Stimulated activated CD4-positive, alpha-beta T cell treated with anti-CD3 and anti-CD28 coated beads, Interleukin-12 subunit alpha, Interleukin-12 subunit beta, amount 100 ng/mL, for 24 hours (primary cell): ENCODE results near the gene TFF2.

Experiments
- DNase-seq, 2 experiments: peaks; one replicate each; pipeline ENCODE4 v3.0.0-alpha.2; 2020; ENCODE audit warnings: low read depth in 2 of 2

The TFF2 gene, protein sequence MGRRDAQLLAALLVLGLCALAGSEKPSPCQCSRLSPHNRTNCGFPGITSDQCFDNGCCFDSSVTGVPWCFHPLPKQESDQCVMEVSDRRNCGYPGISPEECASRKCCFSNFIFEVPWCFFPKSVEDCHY

DNA sequence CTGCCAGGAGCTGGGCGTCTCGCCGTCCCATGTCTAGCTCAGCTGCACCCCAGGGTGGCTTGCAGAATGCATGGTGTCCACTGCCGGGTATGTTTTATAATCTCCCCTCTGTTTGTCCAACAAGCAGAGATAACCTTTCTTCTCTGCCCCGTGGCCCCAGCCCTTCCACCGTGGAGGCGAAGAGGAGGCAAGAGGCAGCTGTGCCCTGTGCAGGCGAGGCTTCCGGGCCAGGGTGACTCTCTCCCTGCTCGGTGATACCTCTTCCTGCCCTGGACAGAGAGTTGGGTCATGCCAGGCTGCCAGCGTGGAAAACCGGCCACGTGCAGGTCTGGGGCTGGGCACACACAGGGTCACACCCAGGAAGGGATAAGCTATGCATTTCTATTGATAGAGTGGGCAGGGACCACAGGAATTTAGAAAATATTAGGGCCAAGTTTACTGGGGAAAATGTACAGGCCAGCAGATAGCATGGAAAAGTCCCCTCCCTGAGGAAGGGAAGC is at the start of gene TFF2:
TFF2 (minus strand) TSS at position 68 of the 500 bp plus-strand sequence; CDS start at position 31, 37 bp downstream.
- DNase-seq: no peak

DNA sequence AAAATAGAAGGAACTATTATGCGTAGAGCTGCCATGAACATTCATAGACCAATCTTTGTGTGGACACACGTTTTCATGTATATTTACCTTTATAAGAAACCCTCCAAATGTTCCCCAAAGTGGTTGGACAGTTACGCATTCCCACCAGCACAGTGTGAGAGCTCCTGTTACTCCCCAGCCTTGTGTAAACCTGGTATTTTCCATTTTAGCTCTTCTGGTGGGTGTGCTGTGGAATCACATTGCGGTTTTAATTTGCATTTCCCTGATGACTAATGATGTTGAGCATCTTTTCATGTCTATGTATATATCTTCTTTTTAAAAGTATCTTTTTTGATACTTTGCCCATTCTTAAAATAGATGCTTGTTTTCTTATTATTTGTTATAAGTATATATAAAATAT is 49.7 kb upstream of the TFF2 start:
- DNase-seq: no peak

DNA sequence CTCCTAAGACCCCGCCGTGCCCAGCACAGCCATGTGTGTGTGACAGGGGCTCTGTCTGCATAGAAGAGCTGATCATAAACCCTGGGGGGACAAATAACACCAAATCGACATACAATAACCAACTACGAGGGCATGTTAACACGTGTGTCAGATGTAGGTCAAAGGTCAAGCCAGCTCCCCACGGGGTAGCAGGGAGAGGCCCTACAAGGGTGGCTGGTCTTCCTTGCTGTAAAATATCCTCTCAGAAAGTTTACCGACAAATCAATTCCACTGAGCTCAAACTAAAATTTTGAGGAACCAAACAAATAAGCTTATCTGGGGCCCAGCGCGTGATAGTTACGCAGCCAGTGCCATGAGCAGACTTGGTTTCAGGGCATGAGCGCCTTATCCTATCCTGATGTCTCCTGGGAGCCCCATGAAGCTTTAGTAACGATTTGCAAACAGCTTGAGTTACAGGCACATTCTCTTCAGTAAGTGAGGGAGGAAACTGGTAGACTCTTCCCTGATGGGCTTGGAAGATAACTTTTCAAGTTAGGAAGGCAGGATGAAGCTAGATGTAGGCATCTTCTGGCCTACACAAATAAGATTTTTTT is 47.7 kb upstream of the TFF2 start:
- no peak for DNase-seq

DNA sequence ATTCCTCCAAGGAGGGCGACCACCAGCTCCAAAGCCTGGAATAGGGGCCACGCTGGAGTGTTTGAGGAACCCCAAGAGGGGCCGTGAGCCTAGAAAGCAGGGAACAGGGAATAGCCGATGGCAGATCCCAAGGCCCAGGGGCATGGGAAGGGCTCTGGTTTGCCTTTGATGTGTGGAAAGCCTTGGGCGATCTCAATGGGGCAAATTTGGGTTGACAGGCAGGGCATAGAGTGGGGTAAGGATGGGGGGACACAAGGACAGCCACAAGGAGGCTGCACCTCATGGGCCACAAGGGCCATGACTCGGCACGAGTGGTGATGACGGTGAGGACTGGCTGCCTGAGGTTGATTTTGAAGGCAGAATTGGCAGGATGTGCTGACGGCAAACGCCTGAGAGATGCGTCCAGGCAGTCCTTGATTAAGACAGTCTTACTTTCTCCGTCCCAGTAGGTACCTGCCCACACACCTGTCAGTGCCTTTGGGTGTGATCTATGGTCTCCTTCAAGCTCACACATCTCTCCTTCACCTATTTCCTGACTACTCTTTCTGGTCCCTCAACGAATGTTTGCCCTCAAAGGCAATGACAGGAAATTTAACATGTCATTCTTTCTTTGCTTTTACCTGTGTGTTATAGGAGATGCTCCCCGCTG is 47.1 kb upstream of the TFF2 start:
- no peak for DNase-seq

DNA sequence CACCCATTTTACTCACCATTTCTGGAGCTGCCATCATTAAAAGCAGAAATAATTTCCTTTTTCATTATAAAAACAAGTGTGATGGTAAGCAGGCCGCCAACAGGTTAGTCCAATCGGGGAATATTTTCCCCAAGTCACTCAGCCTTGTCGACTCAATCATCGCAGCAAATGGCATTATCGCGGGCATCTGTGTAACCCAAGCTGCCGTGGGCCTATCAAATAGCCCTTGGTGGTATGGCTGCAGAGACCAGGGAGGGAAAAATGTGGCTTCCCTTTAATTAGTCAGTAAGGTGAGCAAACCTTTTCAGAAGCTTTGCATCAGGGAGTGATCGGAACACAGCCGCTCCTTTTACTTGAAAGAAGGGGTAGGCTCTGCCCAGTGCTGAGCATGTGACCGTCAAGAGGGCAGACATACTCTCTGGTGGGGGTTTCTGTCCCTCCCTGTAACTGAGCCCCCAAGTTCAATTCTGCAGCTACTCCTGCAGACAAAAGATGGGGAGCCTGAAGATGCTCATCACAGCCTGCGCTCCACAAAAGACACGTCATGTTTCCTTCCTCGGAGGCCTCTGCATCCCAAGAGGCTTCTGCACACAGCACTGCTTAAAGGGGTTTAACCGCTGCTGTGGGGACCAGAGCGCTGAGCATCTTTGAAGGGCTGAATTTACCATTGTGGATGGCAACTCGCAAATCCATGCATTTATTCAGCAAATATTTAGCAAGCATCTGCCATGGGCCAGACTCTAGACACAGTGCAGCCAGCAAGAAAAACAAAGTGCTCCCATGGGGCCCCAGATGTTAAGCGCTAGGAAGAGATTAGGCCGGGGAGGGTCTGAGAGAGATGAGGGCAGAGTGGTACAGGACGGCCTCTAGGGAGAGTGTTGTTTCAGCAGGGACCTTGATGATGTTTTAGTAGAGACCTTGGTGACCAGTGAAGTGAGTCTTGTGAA is 46.3 kb upstream of the TFF2 start:
- DNase-seq: no peak

DNA sequence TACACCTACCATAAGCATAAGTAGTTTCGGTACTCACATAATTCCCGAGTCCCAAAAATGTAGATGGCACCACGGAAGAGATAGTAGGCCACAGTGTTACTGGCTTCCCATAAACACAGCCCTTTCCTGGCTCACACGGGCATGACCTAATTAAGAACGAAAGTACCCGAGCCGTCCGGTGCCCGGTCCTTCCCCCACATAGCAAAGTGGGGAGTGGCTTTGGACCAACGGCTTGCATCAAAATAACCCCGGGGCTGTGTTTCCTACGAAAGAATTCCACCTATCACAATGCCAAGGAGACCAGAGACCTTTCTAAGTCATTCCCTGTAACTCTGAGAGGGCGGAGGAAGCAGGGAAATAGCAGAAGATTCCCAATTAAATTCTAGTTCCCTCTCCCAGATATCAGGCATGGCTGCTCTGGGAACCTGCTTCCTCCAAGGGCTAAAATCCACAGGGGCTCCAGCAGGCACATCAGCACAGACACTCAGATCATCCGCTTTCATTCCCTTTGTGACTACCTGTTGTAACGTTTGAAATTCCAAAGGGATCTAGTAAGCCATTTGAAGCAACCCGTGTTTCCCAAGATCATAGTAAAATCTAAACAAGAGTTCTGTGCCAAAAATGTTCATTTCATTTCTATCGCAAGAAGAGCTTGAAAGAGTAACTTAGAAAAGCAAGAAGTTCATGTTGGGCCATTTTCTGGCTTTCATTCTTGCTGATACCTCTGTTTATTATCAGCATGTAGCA is 45.3 kb upstream of the TFF2 start, which contains the start of gene TMPRSS3:
TMPRSS3 (minus strand) TSS at position 148 of the 747 bp plus-strand sequence. CDS start 635 bp downstream, outside the sequence.
- DNase-seq: no peak

DNA sequence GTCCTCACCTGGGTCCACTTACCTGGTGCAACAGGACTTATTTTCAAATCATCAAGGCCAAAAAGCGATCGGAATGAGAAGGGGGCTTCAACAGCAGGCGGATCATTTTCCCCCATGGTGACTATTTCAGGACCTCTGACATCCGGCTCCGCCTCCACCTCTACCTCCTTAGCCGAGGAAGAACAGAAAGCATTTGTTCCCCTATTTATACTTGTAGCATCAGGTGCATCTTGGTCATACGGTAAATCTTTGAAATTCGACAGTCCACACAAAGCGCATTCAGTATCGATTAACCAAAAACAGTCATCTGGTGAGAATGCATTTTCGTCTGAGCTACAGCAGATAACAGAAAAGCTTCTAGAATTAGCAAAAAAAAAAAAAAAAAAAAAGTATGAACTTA is 44.5 kb upstream of the TFF2 start:
- DNase-seq: no peak

DNA sequence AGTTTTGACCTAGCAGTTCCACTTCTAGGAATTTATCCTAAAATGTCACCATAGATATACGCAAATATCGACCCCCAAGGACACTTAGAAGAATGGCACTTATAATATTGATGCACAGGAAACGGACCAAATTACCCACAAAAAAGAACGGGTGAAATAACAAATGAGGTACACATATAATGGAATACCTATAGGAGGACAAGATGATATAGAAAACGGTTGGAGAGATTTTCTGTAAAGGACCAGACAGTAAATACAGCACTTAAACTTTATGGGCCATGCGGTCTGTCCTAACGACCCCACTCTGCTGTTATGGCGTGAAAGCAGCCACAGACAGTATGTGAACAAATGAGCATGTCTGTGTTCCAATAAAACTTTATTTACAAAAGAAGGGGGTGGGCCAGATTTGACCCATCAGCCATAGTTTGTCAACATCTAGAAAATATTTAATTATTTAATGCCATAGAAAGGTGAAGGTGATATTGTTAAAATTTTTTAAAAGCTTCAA is 42.7 kb upstream of the TFF2 start:
- no peak for DNase-seq

DNA sequence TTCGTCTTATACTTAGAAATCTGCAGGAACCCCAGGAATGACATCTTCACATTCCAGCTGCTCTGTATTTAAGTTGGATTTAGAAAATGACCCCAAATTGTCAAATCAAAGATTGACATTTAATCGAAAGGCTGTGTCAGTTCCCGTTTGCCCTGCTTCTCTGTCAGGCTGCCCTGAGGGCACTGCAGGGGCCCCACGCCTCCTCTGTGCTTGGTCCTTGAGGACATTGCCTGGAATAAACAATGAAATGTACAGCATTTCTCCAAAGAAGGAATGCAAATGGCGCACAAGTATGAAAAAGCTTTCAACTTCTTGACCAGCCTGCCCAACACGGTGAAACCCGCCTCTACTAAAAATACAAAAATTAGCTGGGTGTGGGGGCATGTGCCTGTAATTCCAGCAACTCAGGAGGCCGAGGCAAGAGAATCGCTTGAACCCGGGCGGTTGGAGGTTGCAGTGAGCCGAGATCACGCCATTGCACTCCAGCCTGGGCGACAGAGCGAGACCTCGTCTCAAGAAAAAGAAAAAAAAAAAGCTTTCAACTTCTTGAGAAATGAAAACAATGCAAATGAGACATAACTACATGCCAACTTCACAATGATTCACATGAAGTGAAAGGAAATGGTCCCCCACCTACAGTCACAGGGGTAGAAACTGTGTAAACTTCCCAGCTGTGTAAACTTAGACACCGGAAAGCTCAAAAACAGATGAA is 42.1 kb upstream of the TFF2 start:
- no peak for DNase-seq

DNA sequence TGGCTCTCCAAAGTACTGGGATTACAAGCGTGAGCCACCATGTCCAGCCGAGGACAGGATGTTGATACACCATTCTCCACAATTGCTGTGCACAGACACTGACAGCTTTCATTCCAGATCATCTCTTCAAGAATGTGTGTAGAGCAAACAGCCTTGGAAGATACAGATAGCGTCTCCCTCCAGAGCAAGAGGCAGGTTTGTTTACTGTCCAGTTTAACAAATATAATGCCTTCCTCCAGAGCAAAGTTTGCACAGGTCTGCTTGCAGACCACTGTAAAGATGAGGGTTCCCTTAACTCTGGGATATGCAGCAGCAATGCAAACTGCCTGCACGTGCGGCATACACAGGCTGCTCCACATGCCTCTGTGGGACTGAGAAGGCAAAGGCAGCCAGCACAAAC is 40.5 kb upstream of the TFF2 start:
- DNase-seq: no peak

DNA sequence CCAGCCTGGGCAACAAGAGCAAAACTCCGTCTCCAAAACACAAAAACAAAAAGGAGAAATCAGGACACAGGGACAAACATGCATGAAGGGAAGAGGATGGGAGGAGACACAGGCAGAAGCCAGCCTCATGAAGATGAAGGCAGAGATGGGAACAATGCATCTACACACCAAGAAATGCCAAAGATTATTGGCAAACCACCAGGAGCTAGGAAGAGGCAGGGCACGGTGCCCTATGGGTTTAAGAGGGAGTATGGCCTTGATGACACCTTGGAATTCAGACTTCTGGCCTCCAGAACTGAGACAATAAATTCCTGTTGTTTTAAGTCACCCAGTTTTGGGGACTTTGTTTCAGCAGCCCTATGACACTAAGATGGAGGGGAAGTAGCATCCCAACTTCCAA is 39.9 kb upstream of the TFF2 start:
- DNase-seq: no peak

DNA sequence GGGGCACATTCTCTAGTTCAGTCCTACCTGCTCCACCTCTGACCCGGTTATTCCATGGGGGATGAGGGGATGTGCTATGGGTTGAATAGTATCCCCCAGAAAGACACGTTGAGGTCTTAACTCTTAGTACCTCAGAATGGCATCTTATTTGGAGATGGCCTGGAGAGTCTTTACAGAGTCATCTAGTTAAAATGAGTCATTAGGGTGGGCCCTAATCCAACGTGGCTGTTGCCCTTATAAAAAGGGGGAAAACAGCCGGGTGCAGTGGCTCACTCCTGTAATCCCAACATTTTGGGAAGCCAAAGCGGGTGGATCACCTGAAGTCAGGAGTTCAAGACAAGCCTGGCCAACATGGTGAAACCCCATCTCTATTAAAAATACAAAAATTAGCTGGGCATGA is 39.4 kb upstream of the TFF2 start:
- DNase-seq: no peak

DNA sequence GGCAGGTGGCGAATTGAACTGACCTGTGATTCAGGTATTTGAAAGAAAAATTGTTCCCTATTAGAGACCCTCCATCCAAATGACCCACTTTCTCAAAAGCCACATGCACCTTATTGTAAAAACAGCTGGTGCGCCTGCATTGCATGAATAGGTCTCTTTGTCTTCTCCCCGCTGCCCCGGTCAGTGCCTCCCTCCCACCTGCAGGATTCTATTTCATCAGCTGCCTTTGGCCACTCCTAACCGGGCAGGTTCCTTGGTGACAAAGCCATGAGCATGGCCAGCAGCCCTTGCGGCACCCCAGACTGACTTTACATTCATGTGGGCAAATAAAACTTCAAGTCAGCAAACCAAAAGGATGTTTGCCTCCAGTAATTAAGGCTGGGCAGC is 38.6 kb upstream of the TFF2 start:
- DNase-seq: no peak

DNA sequence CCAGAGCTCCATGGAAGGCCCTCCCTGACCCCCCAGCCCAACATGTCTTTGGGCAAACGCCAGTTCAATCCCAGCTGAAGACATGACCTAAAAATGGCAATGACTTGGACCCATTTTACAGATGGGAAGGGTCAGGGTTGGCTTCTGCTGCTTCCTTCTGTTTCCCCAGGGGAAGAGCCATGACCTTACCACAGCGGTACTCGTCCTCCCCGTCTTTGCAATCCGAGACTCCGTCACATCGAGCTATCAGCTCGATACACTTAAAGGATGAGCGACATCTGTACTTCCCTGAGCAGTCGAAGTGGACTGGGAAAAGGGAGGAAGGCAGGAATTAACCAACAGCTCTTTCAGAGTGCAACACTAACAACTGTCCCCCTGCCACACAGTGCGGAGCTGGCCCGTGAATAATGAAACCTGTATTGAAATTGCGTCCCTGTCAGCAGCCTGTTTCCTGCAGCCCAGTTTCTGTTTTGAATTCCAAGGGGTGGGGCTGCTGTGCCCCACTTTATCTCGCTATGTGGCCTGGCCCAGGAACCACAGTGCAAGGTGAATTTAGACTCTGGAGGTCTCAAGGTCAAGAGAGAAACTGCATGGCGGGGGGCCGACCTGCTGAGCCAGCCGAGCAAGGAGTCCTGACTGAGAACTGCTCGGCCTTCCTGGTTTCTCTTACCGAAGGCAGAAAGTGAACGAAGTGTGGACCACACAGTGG is 38.1 kb upstream of the TFF2 start:
- DNase-seq: no peak

DNA sequence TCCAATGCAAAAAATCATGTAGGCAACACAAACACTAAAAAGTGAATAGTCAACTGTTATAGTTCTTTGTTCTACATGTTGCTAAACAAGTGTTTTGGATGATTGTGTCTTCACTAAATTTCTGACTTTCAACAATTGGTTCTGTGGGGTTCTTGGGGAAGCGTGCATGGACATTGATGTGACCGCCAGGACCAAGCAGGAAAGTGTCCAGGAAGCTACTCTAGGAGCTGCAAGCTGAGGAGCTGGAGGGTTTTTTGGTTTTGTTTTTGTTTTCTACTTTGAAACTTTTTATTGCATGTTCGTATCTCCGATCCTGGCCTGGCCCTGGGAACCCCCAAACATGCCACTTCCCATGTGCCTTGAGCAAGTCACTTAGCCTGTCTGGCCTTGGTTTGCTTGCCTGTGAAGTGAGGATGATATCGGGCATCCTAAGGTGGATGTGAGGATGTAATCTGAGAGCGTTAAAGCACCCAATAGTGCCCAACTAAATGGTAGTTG is 37.1 kb upstream of the TFF2 start:
- DNase-seq: no peak

DNA sequence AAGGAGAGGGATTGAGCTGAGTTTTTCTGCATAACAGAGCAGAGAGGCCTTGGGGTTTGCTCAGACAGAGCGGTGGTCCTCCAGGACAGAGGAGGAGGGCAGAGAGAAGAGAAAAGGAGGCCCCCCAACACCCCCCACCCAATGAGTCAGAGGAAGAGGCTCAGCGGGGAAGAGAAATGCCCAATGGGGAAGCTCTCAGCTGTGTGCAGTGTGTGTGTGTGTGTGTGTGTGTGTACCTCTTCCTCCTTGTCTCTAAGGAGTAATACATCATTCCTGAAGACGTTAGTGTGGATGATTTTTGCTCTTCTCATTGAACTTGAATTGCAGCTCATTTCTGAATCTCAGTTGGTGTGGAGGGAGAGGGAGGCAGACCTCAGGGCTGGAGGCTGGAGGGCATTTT is 36.4 kb upstream of the TFF2 start:
- no peak for DNase-seq

DNA sequence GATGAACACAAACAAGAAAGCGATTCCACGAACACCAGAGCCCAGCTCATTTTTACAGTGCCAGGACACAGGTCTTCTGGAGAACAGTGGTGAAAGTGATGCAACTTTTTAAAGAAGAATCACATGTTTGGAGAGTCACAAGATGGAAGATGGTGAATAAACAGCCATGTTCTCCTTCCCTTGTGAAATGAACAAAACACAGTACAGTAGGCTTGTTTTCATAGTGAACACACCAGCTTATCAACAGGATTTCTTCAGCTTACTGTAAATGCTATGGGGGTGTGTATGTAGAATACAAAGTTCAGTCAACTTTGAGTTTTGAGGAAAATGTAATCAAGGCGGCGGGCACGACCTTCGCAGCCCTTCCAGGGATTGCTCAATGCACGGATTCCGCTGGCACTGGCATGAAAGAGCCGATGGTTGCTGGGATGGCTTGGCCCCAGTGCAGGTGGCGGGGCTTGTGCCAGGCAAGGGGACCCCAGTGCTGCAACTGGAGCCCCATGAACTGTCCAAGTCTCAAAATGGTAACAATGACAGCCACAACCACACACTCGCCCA is 35.3 kb upstream of the TFF2 start:
- DNase-seq: no peak

DNA sequence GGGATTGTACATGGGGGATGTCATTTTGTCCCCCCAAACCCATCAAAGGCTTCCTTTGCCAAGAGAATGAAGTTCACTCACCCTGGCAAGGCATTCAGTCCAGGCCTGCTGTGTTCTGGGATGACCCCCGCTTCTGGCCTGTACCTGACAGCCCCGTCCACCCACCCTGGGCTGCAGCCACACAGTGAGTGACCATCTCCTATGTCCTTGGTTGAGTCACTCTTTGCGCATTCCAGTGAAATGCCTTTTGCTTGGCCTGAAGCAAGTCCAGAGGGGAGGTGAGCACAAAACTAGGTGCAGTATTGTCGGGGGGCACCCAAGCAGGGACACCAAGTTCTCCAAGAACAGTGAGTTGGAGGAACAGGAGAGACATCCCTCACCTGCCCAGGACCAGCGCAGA is 34.8 kb upstream of the TFF2 start:
- DNase-seq: no peak

DNA sequence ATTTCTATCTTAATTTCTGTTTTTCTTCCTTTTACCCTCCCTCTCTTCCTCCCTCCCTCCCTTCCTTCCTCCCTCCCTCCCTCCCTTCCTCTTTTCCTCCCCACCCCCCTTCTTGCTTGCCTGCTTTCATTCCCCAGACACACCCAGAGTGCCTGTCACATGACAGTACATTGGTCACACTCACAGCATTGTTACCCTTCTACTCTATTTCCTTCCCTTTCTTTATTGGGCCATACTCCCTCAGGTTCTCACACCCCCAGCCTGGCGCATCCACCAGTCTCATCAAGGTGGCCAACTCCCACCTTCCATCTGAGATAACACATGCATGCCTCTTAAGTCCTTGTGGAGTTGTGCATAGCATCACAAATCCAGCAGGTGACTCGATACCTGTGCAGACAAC is 34.2 kb upstream of the TFF2 start:
- no peak for DNase-seq
